ENCODE data around the gene PIR.

- TF ChIP-seq CTCF (IDR thresholded peaks at IDR 0.05) (no peak), POLR2A (IDR thresholded peaks at IDR 0.05) (no peak)
Measured at GRCh38 chrX:15410947-15411346, 82.2 kb downstream of the PIR start.
